ENCODE results near the gene TMEM119.

The TMEM119 gene

DNA sequence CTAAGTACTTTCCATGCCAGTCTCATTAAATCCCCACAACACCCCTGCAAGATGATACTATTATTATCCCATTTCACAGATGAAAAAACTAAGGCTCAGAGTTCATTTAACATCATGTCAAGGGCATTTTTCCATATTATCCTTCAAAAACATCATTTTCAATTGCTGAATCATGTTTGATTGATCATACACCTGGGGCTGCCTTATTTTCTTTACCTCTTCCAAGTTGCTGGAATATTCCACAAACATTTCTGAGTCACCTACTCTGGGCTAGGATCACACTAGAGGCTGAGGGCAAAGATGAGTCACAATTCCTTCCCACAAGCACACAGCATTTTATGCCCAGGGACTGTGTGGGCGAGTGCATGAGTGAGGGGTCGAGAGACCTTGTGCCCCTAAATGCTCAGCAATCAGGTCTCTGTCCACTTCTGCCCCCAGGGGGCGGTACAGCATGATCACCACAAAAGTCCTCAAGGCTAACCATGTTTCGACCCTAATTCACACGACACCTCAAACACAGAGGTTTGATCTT lies 14.1 kb upstream of the TMEM119 start:
- H3K4me3 ChIP-seq (ENCODE audit: low read depth in 1 of 2, low read length in 1 of 2): no peak overlapping the region
- H3K27ac ChIP-seq: no peak overlapping the region
- no peaks in the 10 kb centered on the region for H3K36me3 ChIP-seq
- H3K27me3 ChIP-seq: peaks cover 18% of the 10 kb centered on the region
- H3K9me3 ChIP-seq: no peaks in the 10 kb centered on the region
- TF ChIP-seq, protein P1, sequence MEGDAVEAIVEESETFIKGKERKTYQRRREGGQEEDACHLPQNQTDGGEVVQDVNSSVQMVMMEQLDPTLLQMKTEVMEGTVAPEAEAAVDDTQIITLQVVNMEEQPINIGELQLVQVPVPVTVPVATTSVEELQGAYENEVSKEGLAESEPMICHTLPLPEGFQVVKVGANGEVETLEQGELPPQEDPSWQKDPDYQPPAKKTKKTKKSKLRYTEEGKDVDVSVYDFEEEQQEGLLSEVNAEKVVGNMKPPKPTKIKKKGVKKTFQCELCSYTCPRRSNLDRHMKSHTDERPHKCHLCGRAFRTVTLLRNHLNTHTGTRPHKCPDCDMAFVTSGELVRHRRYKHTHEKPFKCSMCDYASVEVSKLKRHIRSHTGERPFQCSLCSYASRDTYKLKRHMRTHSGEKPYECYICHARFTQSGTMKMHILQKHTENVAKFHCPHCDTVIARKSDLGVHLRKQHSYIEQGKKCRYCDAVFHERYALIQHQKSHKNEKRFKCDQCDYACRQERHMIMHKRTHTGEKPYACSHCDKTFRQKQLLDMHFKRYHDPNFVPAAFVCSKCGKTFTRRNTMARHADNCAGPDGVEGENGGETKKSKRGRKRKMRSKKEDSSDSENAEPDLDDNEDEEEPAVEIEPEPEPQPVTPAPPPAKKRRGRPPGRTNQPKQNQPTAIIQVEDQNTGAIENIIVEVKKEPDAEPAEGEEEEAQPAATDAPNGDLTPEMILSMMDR (IDR thresholded peaks at IDR 0.05): peak; percentile 56
- H3K4me1 ChIP-seq (ENCODE audit: control insufficient read depth in 1 of 2, insufficient read depth in 1 of 2, low read depth in 1 of 2, low read length in 1 of 2): peaks cover 3% of the 10 kb centered on the region in 2 experiments

DNA sequence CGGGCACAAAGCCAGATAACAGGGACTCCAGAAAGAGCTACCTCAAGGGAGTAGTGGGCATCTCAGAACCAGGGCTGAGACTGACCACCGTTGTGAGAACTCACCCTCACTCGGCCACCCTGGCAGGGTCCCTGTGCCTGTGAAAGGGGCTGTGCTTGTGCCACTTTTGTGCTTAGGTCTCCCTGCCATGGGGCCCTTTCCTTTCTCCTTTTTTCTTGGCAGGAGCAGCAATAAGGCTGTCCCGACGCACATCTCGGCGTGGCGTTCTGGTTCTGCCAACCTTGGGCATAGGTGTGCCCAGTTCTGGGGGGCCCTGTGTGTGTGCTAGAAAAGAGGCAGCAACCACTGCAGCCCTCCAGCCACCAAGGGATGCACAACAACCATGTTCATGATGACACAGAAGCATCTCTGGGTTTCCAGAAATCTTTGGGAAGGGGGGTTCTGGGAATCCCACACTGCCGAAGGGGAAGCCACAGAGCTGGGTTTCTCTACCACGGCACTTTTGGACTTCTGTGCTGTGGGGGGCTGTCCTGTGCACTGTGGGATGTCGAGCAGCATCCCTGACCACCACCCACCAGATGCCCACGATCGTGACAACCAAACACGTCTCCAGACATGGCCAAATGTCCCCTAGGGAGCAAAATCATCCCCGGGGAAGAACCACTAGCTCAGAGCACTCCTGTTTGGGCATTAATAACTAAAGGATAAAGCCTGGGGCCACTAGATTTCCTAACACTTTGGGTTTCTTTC lies 13.1 kb upstream of the TMEM119 start:
- peaks cover 18% of the 10 kb centered on the region for H3K27me3 ChIP-seq
- H3K27ac ChIP-seq: no peak overlapping the region
- TF ChIP-seq, protein P1 (IDR thresholded peaks at IDR 0.05): no peak
- no peaks in the 10 kb centered on the region for H3K36me3 ChIP-seq
- no peaks in the 10 kb centered on the region for H3K4me1 ChIP-seq (ENCODE audit: control insufficient read depth in 1 of 2, insufficient read depth in 1 of 2, low read depth in 1 of 2, low read length in 1 of 2)
- H3K9me3 ChIP-seq: no peaks in the 10 kb centered on the region
- H3K4me3 ChIP-seq (ENCODE audit: low read depth in 1 of 2, low read length in 1 of 2): no peak overlapping the region

DNA sequence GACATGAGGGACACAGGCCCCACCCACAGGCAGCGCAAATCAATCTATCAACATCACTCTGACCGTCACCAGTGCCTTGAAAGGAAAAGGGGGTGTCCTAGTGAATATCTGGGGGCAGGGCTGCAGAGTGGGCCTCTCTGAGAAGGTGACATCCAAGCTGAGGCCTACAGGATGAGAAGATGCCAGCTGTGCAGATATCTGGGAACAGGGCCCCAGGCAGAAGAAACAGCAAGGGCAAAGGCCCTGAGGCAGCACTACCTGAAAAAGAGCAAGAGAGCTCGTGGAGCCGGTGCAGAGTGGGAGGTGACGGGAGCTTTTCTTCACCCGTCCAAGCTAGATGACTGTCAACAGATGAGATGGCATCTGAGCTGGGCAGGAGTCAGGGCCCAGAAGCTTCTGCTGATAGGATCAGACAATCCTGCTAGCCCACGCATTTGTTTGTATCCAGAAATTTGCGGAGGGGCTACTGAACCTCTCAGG lies 12.5 kb upstream of the TMEM119 start:
- TF ChIP-seq, protein P1 (IDR thresholded peaks at IDR 0.05): no peak
- Histone ChIP-seq H3K27me3 (peaks cover 18% of the 10 kb centered on the region), H3K9me3 (no peaks in the 10 kb centered on the region), H3K4me3 (ENCODE audit: low read depth in 1 of 2, low read length in 1 of 2) (no peak overlapping the region), H3K27ac (no peak overlapping the region), H3K4me1 (ENCODE audit: control insufficient read depth in 1 of 2, insufficient read depth in 1 of 2, low read depth in 1 of 2, low read length in 1 of 2) (no peaks in the 10 kb centered on the region), H3K36me3 (no peaks in the 10 kb centered on the region)

DNA sequence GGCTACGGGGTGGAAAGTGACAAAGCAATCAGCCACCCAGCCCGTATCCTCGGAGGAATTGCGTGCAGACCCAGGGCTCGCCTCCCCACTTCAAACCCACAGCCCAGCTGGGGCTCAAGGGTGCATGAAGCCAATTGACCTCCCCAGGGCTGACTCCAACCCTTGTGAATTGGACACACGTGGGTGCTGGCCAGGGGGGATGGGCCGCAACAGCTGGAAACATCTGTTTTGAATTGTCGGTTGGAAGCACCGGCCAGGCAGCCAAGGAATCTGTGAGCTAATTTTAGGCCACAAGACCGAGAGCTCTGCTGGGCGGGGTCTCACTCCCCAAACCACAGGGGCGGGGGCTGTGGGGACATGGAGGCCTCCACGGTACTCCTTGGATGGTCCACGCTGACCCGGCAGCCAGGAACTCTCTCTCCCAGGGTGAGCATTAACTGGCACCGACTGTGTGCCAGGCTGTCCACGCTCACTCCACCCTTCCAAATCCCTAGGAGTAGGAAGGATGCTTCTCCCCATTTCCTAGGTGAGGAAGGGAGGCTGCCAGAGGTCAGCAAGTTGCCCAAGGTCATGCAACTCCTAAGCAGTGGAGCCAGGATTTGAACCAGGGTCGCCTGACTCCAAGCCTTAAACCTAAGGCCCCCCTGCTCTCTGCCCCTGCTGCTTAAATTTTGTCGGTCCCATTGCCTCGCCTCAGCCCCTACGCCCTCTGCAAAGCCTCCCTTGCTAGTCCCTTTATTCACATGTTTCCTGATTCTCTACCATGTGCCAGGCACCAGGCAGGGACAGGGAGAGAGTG lies 11.9 kb upstream of the TMEM119 start:
- TF ChIP-seq, protein P1 (IDR thresholded peaks at IDR 0.05): no peak
- Histone ChIP-seq H3K27ac (no peak overlapping the region), H3K4me1 (ENCODE audit: control insufficient read depth in 1 of 2, insufficient read depth in 1 of 2, low read depth in 1 of 2, low read length in 1 of 2) (no peaks in the 10 kb centered on the region), H3K36me3 (no peaks in the 10 kb centered on the region), H3K9me3 (no peaks in the 10 kb centered on the region), H3K27me3 (peaks cover 18% of the 10 kb centered on the region), H3K4me3 (ENCODE audit: low read depth in 1 of 2, low read length in 1 of 2) (no peak overlapping the region)

DNA sequence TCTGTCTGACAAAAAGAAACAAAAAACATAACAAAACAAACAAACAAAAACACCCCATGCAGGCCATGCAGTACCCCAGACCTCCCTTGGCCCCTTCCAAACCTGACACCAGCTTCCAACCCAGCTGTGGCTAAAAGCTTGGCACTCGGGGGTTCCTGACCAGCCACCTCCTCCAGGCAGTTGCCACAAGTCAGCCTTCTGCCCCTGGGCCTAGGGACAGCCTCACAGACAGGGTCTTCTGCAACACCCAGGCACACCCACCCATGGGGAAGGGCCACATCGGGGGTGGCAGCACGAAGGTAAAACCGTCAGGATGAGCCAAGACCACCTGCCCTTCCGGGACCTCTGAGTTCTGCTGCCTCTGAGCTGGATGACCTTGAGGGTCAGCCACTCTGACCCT lies 10.7 kb upstream of the TMEM119 start:
- TF ChIP-seq, protein P1 (IDR thresholded peaks at IDR 0.05): no peak
- H3K36me3 ChIP-seq: no peaks in the 10 kb centered on the region
- no peak overlapping the region for H3K27ac ChIP-seq
- H3K4me1 ChIP-seq (ENCODE audit: control insufficient read depth in 1 of 2, insufficient read depth in 1 of 2, low read depth in 1 of 2, low read length in 1 of 2): no peaks in the 10 kb centered on the region
- no peaks in the 10 kb centered on the region for H3K9me3 ChIP-seq
- peaks cover 18% of the 10 kb centered on the region for H3K27me3 ChIP-seq
- no peak overlapping the region for H3K4me3 ChIP-seq (ENCODE audit: low read depth in 1 of 2, low read length in 1 of 2)

Data from neutrophil (primary cell).